Osteoblast (primary cell): Measurements from ENCODE around the gene FREM3. TPM values are rescaled to one million over a fixed set of nuclear protein-coding genes. Genes with fewer than 3 reads are reported as not detected.

Experiments
- DNase-seq: peaks from one replicate; pipeline ENCODE4 v3.0.0; 2011; ENCODE audit warnings: low spot score, mixed read lengths; ENCODE audit not compliant: insufficient read length; ENCODE audit errors: missing footprints
- H2AFZ ChIP-seq: 2 replicates; pipeline ENCODE4 v1.6.0; 2011; ENCODE audit warnings: mild to moderate bottlenecking, low read length
- H3K27ac ChIP-seq: 2 replicates; pipeline ENCODE4 v1.5.1; 2011; ENCODE audit warnings: mild to moderate bottlenecking, low read depth, low read length, moderate library complexity
- H3K27me3 ChIP-seq: 2 replicates; pipeline ENCODE4 v1.6.0; 2012; ENCODE audit warnings: mild to moderate bottlenecking, control low read depth, inconsistent platforms, low read length, moderate library complexity; ENCODE audit not compliant: insufficient read depth
- H3K36me3 ChIP-seq: 2 replicates; pipeline ENCODE4 v1.5.1; 2011; ENCODE audit warnings: mild to moderate bottlenecking, low read length, control low read depth, moderate library complexity; ENCODE audit not compliant: insufficient read depth
- H3K4me1 ChIP-seq: 2 replicates; pipeline ENCODE4 v1.5.1; 2011; ENCODE audit warnings: mild to moderate bottlenecking, low read length, control low read depth, moderate library complexity; ENCODE audit not compliant: insufficient read depth
- H3K4me2 ChIP-seq: 2 replicates; pipeline ENCODE4 v1.6.0; 2011; ENCODE audit warnings: mild to moderate bottlenecking, low read length; ENCODE audit not compliant: insufficient read depth
- H3K4me3 ChIP-seq: fragments of 200-600 bp; sonication (generic); 3 replicates; pipeline ENCODE4 v1.5.1; 2012; ENCODE audit warnings: mild to moderate bottlenecking, low read length, inconsistent platforms; ENCODE audit not compliant: insufficient read depth
- H3K79me2 ChIP-seq: 2 replicates; pipeline ENCODE4 v1.6.0; 2012; ENCODE audit warnings: mild to moderate bottlenecking, low read length, control low read depth, inconsistent platforms; ENCODE audit not compliant: insufficient read depth
- H3K9me3 ChIP-seq: 2 replicates; pipeline ENCODE4 v1.5.1; 2011; ENCODE audit warnings: low read depth, low read length, control low read depth
- H4K20me1 ChIP-seq: 2 replicates; pipeline ENCODE4 v1.6.0; 2012; ENCODE audit warnings: mild to moderate bottlenecking, low read length, control low read depth; ENCODE audit not compliant: insufficient read depth
- total RNA-seq: library from RNA; depleted of rRNA; stranded (reverse); fragments of >200 nt; gene quantifications from 2 replicates; pipeline ENCODE4 v1.2.3, GENCODE V29; 2012
- TF ChIP-seq, protein P1 (sequence below): IDR thresholded peaks from 2 replicates; pipeline ENCODE4 v1.5.1; 2011; ENCODE audit warnings: mild to moderate bottlenecking, low read depth, low read length, moderate library complexity; ENCODE audit errors: extremely low read depth

Gene FREM3
- total RNA-seq, 1 donor: not detected

DNA sequence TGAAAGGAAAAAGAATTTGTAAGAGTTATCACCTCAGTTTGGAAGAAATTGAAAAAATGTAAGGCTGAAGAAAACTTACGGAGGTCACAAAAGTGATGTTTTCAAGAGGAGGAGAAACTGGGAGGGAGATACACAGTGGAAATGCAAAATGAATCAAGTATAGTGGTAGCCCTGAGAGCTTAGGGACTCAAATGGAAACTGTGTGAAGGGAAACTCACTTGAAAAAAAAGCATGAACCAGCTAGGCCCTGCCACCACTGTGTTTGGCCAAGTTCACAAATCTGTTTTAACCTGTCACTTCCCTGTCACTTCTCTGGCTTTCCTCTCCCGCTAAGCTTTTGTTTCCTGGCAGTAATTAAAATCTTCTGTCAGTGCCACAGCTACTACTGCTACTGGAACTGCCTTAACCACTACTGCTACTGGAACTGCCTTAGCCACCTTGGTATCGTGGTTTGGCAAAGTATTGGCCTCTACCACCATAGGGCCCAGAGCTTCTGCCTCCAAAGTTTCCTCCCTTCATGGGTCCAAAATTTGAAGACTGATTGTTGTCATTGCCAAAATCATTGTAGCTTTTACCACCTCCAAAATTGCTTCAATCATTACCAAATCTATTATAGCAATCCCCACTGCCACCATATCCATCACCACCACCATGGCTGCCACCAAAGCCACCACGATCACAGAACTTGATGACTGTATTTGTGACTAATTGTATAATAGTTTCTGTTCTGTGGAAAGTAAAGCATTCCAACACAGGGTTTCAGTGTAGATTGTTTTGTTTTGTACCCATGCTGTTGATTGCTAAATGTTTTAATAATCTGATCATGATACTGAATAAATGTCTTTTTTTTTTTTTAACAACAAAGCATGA lies 145.5 kb downstream of the FREM3 start:
- TF ChIP-seq, protein P1, sequence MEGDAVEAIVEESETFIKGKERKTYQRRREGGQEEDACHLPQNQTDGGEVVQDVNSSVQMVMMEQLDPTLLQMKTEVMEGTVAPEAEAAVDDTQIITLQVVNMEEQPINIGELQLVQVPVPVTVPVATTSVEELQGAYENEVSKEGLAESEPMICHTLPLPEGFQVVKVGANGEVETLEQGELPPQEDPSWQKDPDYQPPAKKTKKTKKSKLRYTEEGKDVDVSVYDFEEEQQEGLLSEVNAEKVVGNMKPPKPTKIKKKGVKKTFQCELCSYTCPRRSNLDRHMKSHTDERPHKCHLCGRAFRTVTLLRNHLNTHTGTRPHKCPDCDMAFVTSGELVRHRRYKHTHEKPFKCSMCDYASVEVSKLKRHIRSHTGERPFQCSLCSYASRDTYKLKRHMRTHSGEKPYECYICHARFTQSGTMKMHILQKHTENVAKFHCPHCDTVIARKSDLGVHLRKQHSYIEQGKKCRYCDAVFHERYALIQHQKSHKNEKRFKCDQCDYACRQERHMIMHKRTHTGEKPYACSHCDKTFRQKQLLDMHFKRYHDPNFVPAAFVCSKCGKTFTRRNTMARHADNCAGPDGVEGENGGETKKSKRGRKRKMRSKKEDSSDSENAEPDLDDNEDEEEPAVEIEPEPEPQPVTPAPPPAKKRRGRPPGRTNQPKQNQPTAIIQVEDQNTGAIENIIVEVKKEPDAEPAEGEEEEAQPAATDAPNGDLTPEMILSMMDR: no peak
- Histone ChIP-seq H3K4me2 (no peak overlapping the region), H3K9me3 (no peaks in the 10 kb centered on the region), H3K36me3 (peaks cover 18% of the 10 kb centered on the region), H4K20me1 (no peaks in the 10 kb centered on the region), H3K4me3 (no peak overlapping the region), H2AFZ (no peak overlapping the region), H3K27me3 (no peaks in the 10 kb centered on the region), H3K79me2 (no peaks in the 10 kb centered on the region), H3K27ac (no peak overlapping the region), H3K4me1 (peaks cover 7% of the 10 kb centered on the region)
- no peak for DNase-seq

DNA sequence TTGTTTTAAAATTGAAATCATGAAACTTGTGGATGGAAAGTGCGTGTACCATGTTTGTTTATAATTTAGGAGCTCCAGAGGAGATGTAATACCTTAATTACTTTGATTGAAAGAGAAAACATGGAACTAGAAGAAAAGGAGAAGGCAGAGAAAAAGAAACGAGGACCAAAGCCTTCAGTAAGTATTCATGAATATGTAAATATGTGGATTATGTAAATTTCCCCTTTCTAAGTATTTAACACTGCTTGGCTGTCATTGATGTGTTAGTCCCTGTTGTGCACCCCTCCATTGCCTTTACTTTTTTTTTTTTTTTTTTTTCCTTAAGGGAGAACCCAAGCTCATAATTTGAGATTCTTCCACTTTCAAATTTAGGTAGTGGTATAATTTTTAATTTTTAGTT lies 150.5 kb downstream of the FREM3 start:
- Histone ChIP-seq H4K20me1 (no peaks in the 10 kb centered on the region), H3K4me2 (no peak overlapping the region), H3K4me1 (no peaks in the 10 kb centered on the region), H2AFZ (no peak overlapping the region), H3K27ac (no peak overlapping the region), H3K4me3 (no peak overlapping the region), H3K27me3 (no peaks in the 10 kb centered on the region), H3K9me3 (no peaks in the 10 kb centered on the region), H3K79me2 (no peaks in the 10 kb centered on the region), H3K36me3 (peaks cover 58% of the 10 kb centered on the region)
- no peak for DNase-seq
- TF ChIP-seq, protein P1: no peak

DNA sequence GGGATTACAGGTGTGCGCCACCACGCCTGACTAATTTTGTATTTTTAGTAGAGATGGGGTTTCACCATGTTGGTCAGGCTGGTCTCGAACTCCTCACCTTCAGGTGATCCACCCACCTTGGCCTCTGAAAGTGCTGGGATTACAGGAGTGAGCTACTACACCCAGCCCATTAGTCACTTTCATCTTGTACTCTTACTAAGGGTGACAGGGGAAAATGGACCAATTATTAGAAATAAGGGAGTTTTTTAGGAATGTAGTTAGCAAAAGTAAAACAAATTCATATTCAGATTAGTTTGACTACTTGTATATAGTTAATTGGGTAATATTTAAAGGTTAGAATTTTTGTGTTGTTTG lies 160.8 kb downstream of the FREM3 start:
- peaks cover 88% of the 10 kb centered on the region for H3K36me3 ChIP-seq
- TF ChIP-seq, protein P1: no peak
- no peaks in the 10 kb centered on the region for H4K20me1 ChIP-seq
- no peak overlapping the region for H3K4me2 ChIP-seq
- no peaks in the 10 kb centered on the region for H3K27me3 ChIP-seq
- H3K9me3 ChIP-seq: no peaks in the 10 kb centered on the region
- no peak overlapping the region for H2AFZ ChIP-seq
- H3K4me1 ChIP-seq: no peaks in the 10 kb centered on the region
- H3K79me2 ChIP-seq: no peaks in the 10 kb centered on the region
- H3K4me3 ChIP-seq: no peak overlapping the region
- H3K27ac ChIP-seq: no peak overlapping the region
- DNase-seq: no peak

DNA sequence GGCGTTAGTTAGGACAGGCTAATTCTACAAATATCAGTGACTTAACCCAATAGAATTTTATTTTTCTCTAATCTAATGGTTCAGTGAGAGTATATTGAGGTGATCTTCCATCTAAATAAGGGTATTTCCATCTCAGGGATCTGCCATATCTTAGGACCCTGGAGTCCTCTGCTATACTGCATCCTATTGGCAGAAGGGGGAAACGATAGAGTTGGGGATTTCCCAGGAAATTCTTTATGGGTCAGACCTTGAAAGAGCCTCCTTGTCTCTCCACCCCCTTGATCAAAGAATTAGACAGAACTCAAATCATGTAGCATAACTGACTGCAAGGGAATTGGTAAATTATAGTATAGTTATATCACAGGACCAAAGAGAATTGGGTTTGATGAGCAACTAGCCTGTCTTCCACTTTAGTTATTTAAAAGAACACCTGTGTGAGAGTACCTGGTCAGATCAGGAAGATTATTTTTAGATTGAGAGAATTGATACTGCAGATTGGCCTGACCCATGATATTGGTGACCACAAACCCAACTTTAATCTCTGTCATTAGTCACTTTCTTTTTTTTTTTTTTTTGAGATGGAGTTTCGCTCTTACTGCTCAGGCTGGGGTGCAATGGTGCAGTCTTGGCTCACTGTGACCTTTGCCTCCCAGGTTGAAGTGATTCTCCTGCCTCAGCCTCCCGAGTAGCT lies 161.4 kb downstream of the FREM3 start:
- no peaks in the 10 kb centered on the region for H3K9me3 ChIP-seq
- H2AFZ ChIP-seq: no peak overlapping the region
- no peak overlapping the region for H3K27ac ChIP-seq
- H3K4me1 ChIP-seq: no peaks in the 10 kb centered on the region
- TF ChIP-seq, protein P1: no peak
- H3K79me2 ChIP-seq: no peaks in the 10 kb centered on the region
- peaks cover 88% of the 10 kb centered on the region for H3K36me3 ChIP-seq
- H3K4me3 ChIP-seq: no peak overlapping the region
- DNase-seq: no peak
- no peaks in the 10 kb centered on the region for H3K27me3 ChIP-seq
- H3K4me2 ChIP-seq: no peak overlapping the region
- H4K20me1 ChIP-seq: no peaks in the 10 kb centered on the region
